HG03060 (cell line): ENCODE results near the gene CUX1.
"Not testable (repeated sequence)": the region's sequence is repeated elsewhere in the genome, so short reads cannot be mapped to it uniquely, and the experiment has no call there.

Source experiments
- ATAC-seq: cut with Tn5 transposase; IDR thresholded peaks from one replicate; pipeline ENCODE4 v1.9.1; 2021; ENCODE audit warnings: low read depth, moderate number of reproducible peaks; ENCODE audit not compliant: unreplicated experiment

CUX1 gene

GRCh38 chr7:101996131-101996691 is 178.8 kb downstream of the CUX1 start:
- no peak for ATAC-seq

- no peak for ATAC-seq
Measured at GRCh38 chr7:101996876-101997275, 179.4 kb downstream of the CUX1 start.

GRCh38 chr7:101998029-101998905 is 180.8 kb downstream of the CUX1 start:
- no peak for ATAC-seq

- ATAC-seq, result no peak
Measured at GRCh38 chr7:101998906-101999240, 181.4 kb downstream of the CUX1 start.

- no peak for ATAC-seq
Measured at GRCh38 chr7:101999393-101999792, 182.0 kb downstream of the CUX1 start.

GRCh38 chr7:102000123-102000522 is 182.7 kb downstream of the CUX1 start:
- no peak for ATAC-seq

- ATAC-seq, result no peak
Measured at GRCh38 chr7:102004229-102004628, 186.8 kb downstream of the CUX1 start.

- no peak for ATAC-seq
Measured at GRCh38 chr7:102004848-102005247, 187.4 kb downstream of the CUX1 start.

- no peak for ATAC-seq
Measured at GRCh38 chr7:102005933-102006480, 188.6 kb downstream of the CUX1 start.

GRCh38 chr7:102006695-102007094 is 189.3 kb downstream of the CUX1 start:
- ATAC-seq, result no peak

GRCh38 chr7:102008535-102009262 is 191.3 kb downstream of the CUX1 start:
- ATAC-seq, result no peak

GRCh38 chr7:102009628-102010027 is 192.2 kb downstream of the CUX1 start:
- ATAC-seq, result no peak

GRCh38 chr7:102012112-102012830 is 194.8 kb downstream of the CUX1 start:
- ATAC-seq, result not testable (repeated sequence)

- ATAC-seq, result no peak
Measured at GRCh38 chr7:102012941-102013461, 195.6 kb downstream of the CUX1 start.

GRCh38 chr7:102018876-102019275 is 201.4 kb downstream of the CUX1 start:
- ATAC-seq, result no peak

GRCh38 chr7:102019461-102019860 is 202.0 kb downstream of the CUX1 start:
- no peak for ATAC-seq

GRCh38 chr7:102021841-102022618 is 204.6 kb downstream of the CUX1 start:
- no peak for ATAC-seq

GRCh38 chr7:102024005-102024768 is 206.8 kb downstream of the CUX1 start:
- ATAC-seq, result no peak
